Spleen (tissue), 11 donors: ENCODE results near the gene DIP2C. TPM values are rescaled to one million over a fixed set of nuclear protein-coding genes. Genes with fewer than 3 reads are reported as not detected.

Experiments used
- DNase-seq: peaks from one replicate; pipeline ENCODE4 v3.0.0-alpha.2; 2020
- H3K27ac ChIP-seq, 8 donors: fragments of 200-600 bp; sonication (generic) in 7 of 8; 1 replicate in 4 of 8; 2 replicates in 4 of 8; pipeline versions ENCODE4 v1.5.0 to v1.8.0; 2016 to 2021; ENCODE audit warnings: inconsistent platforms in 4 of 8, mild to moderate bottlenecking in 4 of 8, moderate library complexity in 1 of 8
- H3K27me3 ChIP-seq, 7 donors: fragments of 200-600 bp; sonication (generic) in 6 of 7; replicated peaks in 1 of 7; 1 replicate in 4 of 7; 2 replicates in 3 of 7; pipeline versions ENCODE4 v1.5.0 to v1.8.0; 2016 to 2021; ENCODE audit warnings: inconsistent platforms in 3 of 7, mild to moderate bottlenecking in 1 of 7
- H3K36me3 ChIP-seq, 6 donors: fragments of 200-600 bp; sonication (generic) in 5 of 6; 1 replicate in 4 of 6; 2 replicates in 2 of 6; pipeline versions ENCODE4 v1.5.0 to v1.8.0; 2016 to 2021; ENCODE audit warnings: inconsistent platforms in 2 of 6
- H3K4me1 ChIP-seq, 6 donors: fragments of 200-600 bp; sonication (generic) in 5 of 6; 1 replicate in 3 of 6; 2 replicates in 3 of 6; pipeline versions ENCODE4 v1.5.0 to v1.8.0; 2016 to 2021; ENCODE audit warnings: inconsistent platforms in 3 of 6
- H3K4me3 ChIP-seq, 8 donors: fragments of 200-600 bp; sonication (generic) in 7 of 8; 1 replicate in 4 of 8; 2 replicates in 4 of 8; pipeline versions ENCODE4 v1.5.0 to v1.8.0; 2016 to 2021; ENCODE audit warnings: inconsistent platforms in 4 of 8, mild to moderate bottlenecking in 4 of 8, moderate library complexity in 2 of 8
- H3K9me3 ChIP-seq, 8 donors: fragments of 200-600 bp; sonication (generic) in 7 of 8; 1 replicate in 4 of 8; 2 replicates in 4 of 8; pipeline versions ENCODE4 v1.5.0 to v1.8.0; 2016 to 2021; ENCODE audit warnings: inconsistent platforms in 4 of 8
- CTCF ChIP-seq, 11 experiments: fragments of 200-600 bp in 7 of 11; fragments of 450-650 bp in 4 of 11; sonication (generic) in 4 of 11; IDR thresholded peaks in 8 of 11; conservative IDR thresholded peaks in 3 of 11; 1 replicate in 7 of 11; 2 replicates in 4 of 11; pipeline versions ENCODE4 v1.4.0 to v1.8.0; 2016 to 2021; ENCODE audit warnings: antibody characterized with exemption in 11 of 11, inconsistent platforms in 4 of 11, mild to moderate bottlenecking in 1 of 11
- POLR2A ChIP-seq, 3 donors: fragments of 450-650 bp; IDR thresholded peaks; one replicate each; pipeline ENCODE4 v1.5.1; 2017; ENCODE audit warnings: antibody characterized with exemption in 3 of 3, mild to moderate bottlenecking in 1 of 3
- POLR2AphosphoS5 ChIP-seq, 3 donors: sonication (generic); formaldehyde crosslinking; IDR thresholded peaks; one replicate each; pipeline ENCODE4 v1.5.1; 2017; ENCODE audit warnings: antibody characterized with exemption in 3 of 3
- WGBS, 5 donors: extraction: QIAGEN DNeasy Blood & Tissue Kit in 3 of 5; methylation state at CpG; one replicate each; pipeline versions ENCODE4 v1.1.5 to v1.1.7; 2013 to 2018; 5-methylcytosine and 5-hydroxymethylcytosine counted together
- intact Hi-C: fragments of 100-400 bp; cut with DNase I; formaldehyde crosslinking; loops from one replicate; pipeline ENCODE4 v1.15.0; 2023; ENCODE audit warnings: low total_unique reads
- polyA plus RNA-seq, 3 donors: library from polyadenylated mRNA; stranded (reverse); fragments of 200-250 nt; gene quantifications; one replicate each; pipeline ENCODE4 v1.2.1, GENCODE V29; 2013
- total RNA-seq, 7 donors: library from RNA; depleted of rRNA in 3 of 7; stranded (reverse); fragments of >200 nt in 3 of 7; fragmentation: NEBNext Ultra II Directional in 4 of 7; extraction: Animal tissue kit (Norgen Biotek cat#: 25700) in 4 of 7; gene quantifications; one replicate each; pipeline versions ENCODE4 v1.1.0 to v1.2.1, GENCODE V29; 2016 to 2021
- donor health status: healthy with polysubstance abuse.
- donor health status: DM: no; HTN: no; CAD: no; lungs with moderate emphysema.
- donor health status: DM: no; HTN: no; CAD: no.
- donor health status: Bipolar disorder and iron deficiency.
- donor health status: healthy.
- donor health status: DM: no; HTN: no; CAD: no.
- donor health status: DM: yes; HTN: yes; CAD: no.

The DIP2C gene
- total and polyA plus RNA-seq, 10 donors, result 2.2 to 13.1 (median 9.0) TPM

GRCh38 chr10:230758-231157 lies 458.7 kb downstream of the DIP2C start:
- Histone ChIP-seq H3K4me1 (peaks cover 0 to 6% (median 2%) of the 10 kb centered on the region in 6 donors), H3K27me3 (no peaks in the 10 kb centered on the region), H3K4me3 (no peak overlapping the region), H3K36me3 (peaks cover 0 to 25% (median 0%) of the 10 kb centered on the region in 6 donors), H3K9me3 (no peaks in the 10 kb centered on the region), H3K27ac (no peak overlapping the region)
- DNase-seq, result no peak
- TF ChIP-seq CTCF (IDR thresholded peaks at IDR 0.05 in 8 of 11, conservative IDR thresholded peaks at IDR 0.05 in 3 of 11), result peak in 2 of 11 experiments; percentile 10 to 24
- no peak for TF ChIP-seq POLR2AphosphoS5 (IDR thresholded peaks at IDR 0.05)
- no peak for TF ChIP-seq POLR2A (IDR thresholded peaks at IDR 0.05)
- intact Hi-C loops, result no loop called here
- WGBS, 5 donors, result 88 to 93% (median 91%) methylated on average over 9 of the region's 9 CpGs

GRCh38 chr10:228366-228765 lies 461.1 kb downstream of the DIP2C start:
- H3K36me3 ChIP-seq, result peaks cover 0 to 18% (median 0%) of the 10 kb centered on the region in 6 donors
- no peak for DNase-seq
- TF ChIP-seq CTCF (IDR thresholded peaks at IDR 0.05 in 8 of 11, conservative IDR thresholded peaks at IDR 0.05 in 3 of 11), result no peak
- no peak for TF ChIP-seq POLR2A (IDR thresholded peaks at IDR 0.05)
- TF ChIP-seq POLR2AphosphoS5 (IDR thresholded peaks at IDR 0.05), result no peak
- no peak overlapping the region for H3K27ac ChIP-seq
- no peaks in the 10 kb centered on the region for H3K27me3 ChIP-seq
- 83 to 91% (median 88%) methylated on average over 6 of the region's 6 CpGs for WGBS, 5 donors
- H3K4me3 ChIP-seq, result no peak overlapping the region
- no peaks in the 10 kb centered on the region for H3K4me1 ChIP-seq
- intact Hi-C loops, result no loop called here
- no peaks in the 10 kb centered on the region for H3K9me3 ChIP-seq

- WGBS, 5 donors, result 58 to 85% (median 69%) methylated on average over 2 of the region's 2 CpGs
- no peaks in the 10 kb centered on the region for H3K9me3 ChIP-seq
- no peak for DNase-seq
- H3K4me3 ChIP-seq, result no peak overlapping the region
- intact Hi-C loops, result no loop called here
- H3K27ac ChIP-seq, result no peak overlapping the region
- no peaks in the 10 kb centered on the region for H3K27me3 ChIP-seq
- TF ChIP-seq CTCF (IDR thresholded peaks at IDR 0.05 in 8 of 11, conservative IDR thresholded peaks at IDR 0.05 in 3 of 11) (no peak), POLR2A (IDR thresholded peaks at IDR 0.05) (no peak), POLR2AphosphoS5 (IDR thresholded peaks at IDR 0.05) (no peak)
- H3K36me3 ChIP-seq, result peaks cover 0 to 8% (median 0%) of the 10 kb centered on the region in 6 donors
- H3K4me1 ChIP-seq, result no peaks in the 10 kb centered on the region
These were observed 462.5 kb downstream of the DIP2C start for GRCh38 chr10:227014-227413.

- Histone ChIP-seq H3K4me3 (no peak overlapping the region), H3K9me3 (no peaks in the 10 kb centered on the region), H3K36me3 (peaks cover 0 to 13% (median 0%) of the 10 kb centered on the region in 6 donors), H3K27ac (no peak overlapping the region), H3K27me3 (no peaks in the 10 kb centered on the region), H3K4me1 (no peaks in the 10 kb centered on the region)
- 89 to 98% (median 97%) methylated on average over 2 of the region's 2 CpGs for WGBS, 5 donors
- TF ChIP-seq POLR2AphosphoS5 (IDR thresholded peaks at IDR 0.05), result no peak
- no peak for TF ChIP-seq POLR2A (IDR thresholded peaks at IDR 0.05)
- no peak for TF ChIP-seq CTCF (IDR thresholded peaks at IDR 0.05 in 8 of 11, conservative IDR thresholded peaks at IDR 0.05 in 3 of 11)
- no peak for DNase-seq
- intact Hi-C loops, result no loop called here
These were observed 463.4 kb downstream of the DIP2C start for GRCh38 chr10:226018-226417.
